GM18520 (cell line): ENCODE data around the gene TGDS.

Experiments
- ATAC-seq: cut with Tn5 transposase; IDR thresholded peaks from one replicate; pipeline ENCODE4 v1.9.1; 2021; ENCODE audit not compliant: unreplicated experiment

TGDS gene

GRCh38 chr13:94601446-94602431, 5.8 kb upstream of the TGDS start, which contains the start of gene GPR180:
Gene GPR180 (plus strand): TSS chr13:94601857. CDS start chr13:94601928, 71 bp downstream.
- peak; percentile 100 for ATAC-seq

GRCh38 chr13:94599877-94600276, 3.9 kb upstream of the TGDS start:
- no peak for ATAC-seq

GRCh38 chr13:94598281-94598680, 2.3 kb upstream of the TGDS start:
- ATAC-seq = no peak

GRCh38 chr13:94596575-94596971, 621 bp upstream of the TGDS start:
- ATAC-seq = no peak

- peak; percentile 29 for ATAC-seq
Observed at GRCh38 chr13:94595001-94595949, 677 bp downstream of the TGDS start.

- ATAC-seq = no peak
Observed at GRCh38 chr13:94590744-94591143, 5.2 kb downstream of the TGDS start.

- ATAC-seq = no peak
Observed at GRCh38 chr13:94588541-94588940, 7.4 kb downstream of the TGDS start.

GRCh38 chr13:94586371-94586770, 9.6 kb downstream of the TGDS start:
- ATAC-seq = no peak

GRCh38 chr13:94585543-94586101, 10.3 kb downstream of the TGDS start:
- ATAC-seq = no peak

GRCh38 chr13:94583926-94584325, 12.0 kb downstream of the TGDS start:
- ATAC-seq = no peak

- no peak for ATAC-seq
Observed at GRCh38 chr13:94579063-94579462, 16.9 kb downstream of the TGDS start.

- ATAC-seq = no peak
Observed at GRCh38 chr13:94569615-94570014, 26.3 kb downstream of the TGDS start.

- ATAC-seq = no peak
Observed at GRCh38 chr13:94568443-94568842, 27.5 kb downstream of the TGDS start.

- no peak for ATAC-seq
Observed at GRCh38 chr13:94567581-94567980, 28.4 kb downstream of the TGDS start.

- ATAC-seq = no peak
Observed at GRCh38 chr13:94561126-94561525, 34.8 kb downstream of the TGDS start.

GRCh38 chr13:94560116-94560515, 35.8 kb downstream of the TGDS start:
- no peak for ATAC-seq

- no peak for ATAC-seq
Observed at GRCh38 chr13:94559222-94559795, 36.6 kb downstream of the TGDS start.

- no peak for ATAC-seq
Observed at GRCh38 chr13:94558716-94559115, 37.2 kb downstream of the TGDS start.

- no peak for ATAC-seq
Observed at GRCh38 chr13:94557684-94558235, 38.2 kb downstream of the TGDS start.

GRCh38 chr13:94556621-94557020, 39.3 kb downstream of the TGDS start:
- no peak for ATAC-seq
